Pancreas (tissue), 10 donors: ENCODE measurements around the gene ZNF775. TPM values are rescaled to one million over a fixed set of nuclear protein-coding genes. Genes with fewer than 3 reads are reported as not detected.

Experiments used
- ATAC-seq, 4 donors: fragments of 200-7000 bp; cut with Tn5 transposase; one replicate each; pipeline versions ENCODE4 v1.8.0 to v1.9.1; 2020; ENCODE audit warnings: mild to moderate bottlenecking in 4 of 4, moderate library complexity in 4 of 4
- DNase-seq, 6 donors: peaks; one replicate each; pipeline ENCODE4 v3.0.0-alpha.2; 2020
- FAIRE-seq: peaks from 2 replicates; lab custom pipeline; 2012; peaks lifted over from hg19 to GRCh38; lab: Jason Lieb, UNC
- H3K27ac ChIP-seq, 4 donors: fragments of 200-600 bp; sonication (generic); 1 replicate in 3 of 4; 2 replicates in 1 of 4; pipeline versions ENCODE4 v1.5.0 to v1.8.0; 2020
- H3K27me3 ChIP-seq, 4 donors: fragments of 200-600 bp; one replicate each; pipeline ENCODE4 v1.8.0; 2021
- H3K36me3 ChIP-seq, 3 donors: fragments of 200-600 bp; sonication (generic) in 1 of 3; one replicate each; pipeline versions ENCODE4 v1.5.0 to v1.8.0; 2020 to 2021
- H3K4me1 ChIP-seq, 3 donors: fragments of 200-600 bp; one replicate each; pipeline ENCODE4 v1.8.0; 2021
- H3K4me3 ChIP-seq, 4 donors: fragments of 200-600 bp; sonication (generic) in 2 of 4; one replicate each; pipeline versions ENCODE4 v1.5.0 to v1.8.0; 2020 to 2021
- H3K9me3 ChIP-seq, 4 donors: fragments of 200-600 bp; one replicate each; pipeline ENCODE4 v1.8.0; 2021
- CTCF ChIP-seq, 4 donors: fragments of 200-600 bp; sonication (generic) in 3 of 4; IDR thresholded peaks; one replicate each; pipeline versions ENCODE4 v1.5.0 to v1.8.0; 2021; ENCODE audit warnings: antibody characterized with exemption in 4 of 4
- WGBS, 2 donors: extraction: QIAGEN DNeasy Blood & Tissue Kit; methylation state at CpG; one replicate each; pipeline ENCODE4 v1.1.7; 2013; 5-methylcytosine and 5-hydroxymethylcytosine counted together
- intact Hi-C, 3 donors: fragments of 100-400 bp; cut with DNase I; formaldehyde crosslinking; loops; one replicate each; pipeline versions ENCODE4 v1.11.1 to v1.14.2; 2022
- polyA plus RNA-seq, 2 donors: library from polyadenylated mRNA; stranded (reverse); fragments of 200-250 nt; gene quantifications; one replicate each; pipeline ENCODE4 v1.2.3, GENCODE V29; 2013
- total RNA-seq, 6 donors: library from RNA; stranded (reverse); fragmentation: NEBNext Ultra II Directional in 4 of 6; extraction: Animal tissue kit (Norgen Biotek cat#: 25700) in 4 of 6; gene quantifications; one replicate each; pipeline versions ENCODE4 v1.2.1 to v1.2.4, GENCODE V29; 2021 to 2023
- donor health status: healthy with polysubstance abuse.
- donor health status: DM: no; HTN: no; CAD: no; lungs with moderate emphysema.
- donor health status: DM: no; HTN: no; CAD: no.
- donor health status: control.
- donor health status: control.
- donor health status: Bipolar disorder and iron deficiency.
- donor health status: DM: yes; HTN: yes; CAD: no.
- donor health status: DM: no; HTN: no; CAD: no.
- donor health status: DM: no; HTN: no; CAD: no.
- donor health status: DM: yes; HTN: yes; CAD: no.

Gene ZNF775
- total and polyA plus RNA-seq, 8 donors: 2.0 to 7.4 (median 2.9) TPM

GRCh38 chr7:150333659-150334058 lies 45.5 kb upstream of the ZNF775 start:
- H3K4me1 ChIP-seq: peaks cover 32 to 36% (median 34%) of the 10 kb centered on the region in 3 donors
- DNase-seq (no peak), FAIRE-seq (no peak), ATAC-seq (no peak)
- no peaks in the 10 kb centered on the region for H3K36me3 ChIP-seq
- 92 to 94% methylated on average over 10 of the region's 10 CpGs for whole genome bisulfite sequencing, 2 donors
- TF ChIP-seq CTCF (IDR thresholded peaks at IDR 0.05): no peak
- no peaks in the 10 kb centered on the region for H3K27me3 ChIP-seq
- intact Hi-C loops: no loop called here
- H3K4me3 ChIP-seq: no peak overlapping the region
- peak overlapping the region in 1 of 4 donors; percentile 89 for H3K27ac ChIP-seq
- H3K9me3 ChIP-seq: no peaks in the 10 kb centered on the region

GRCh38 chr7:150334108-150334507 lies 45.0 kb upstream of the ZNF775 start:
- Histone ChIP-seq H3K27ac (peak overlapping the region in 2 of 4 donors; percentile 86 to 89), H3K9me3 (no peaks in the 10 kb centered on the region), H3K4me3 (no peak overlapping the region), H3K36me3 (no peaks in the 10 kb centered on the region), H3K4me1 (peaks cover 33 to 37% (median 36%) of the 10 kb centered on the region in 3 donors), H3K27me3 (no peaks in the 10 kb centered on the region)
- FAIRE-seq: no peak
- intact Hi-C loops: no loop called here
- WGBS, 2 donors: 93 to 94% methylated on average over 8 of the region's 8 CpGs
- no peak for ATAC-seq
- DNase-seq: no peak
- TF ChIP-seq CTCF (IDR thresholded peaks at IDR 0.05): no peak

- DNase-seq (peak in 4 of 6 donors; percentile 64 to 67 (median 65)), ATAC-seq (peak; percentile 19 to 28 (median 22)), FAIRE-seq (no peak)
- H3K36me3 ChIP-seq: no peaks in the 10 kb centered on the region
- WGBS, 2 donors: 29 to 34% methylated on average over 7 of the region's 7 CpGs
- H3K9me3 ChIP-seq: no peaks in the 10 kb centered on the region
- intact Hi-C loops: no loop called here
- H3K27me3 ChIP-seq: no peaks in the 10 kb centered on the region
- no peak for TF ChIP-seq CTCF (IDR thresholded peaks at IDR 0.05)
- H3K4me3 ChIP-seq: no peak overlapping the region
- peak overlapping the region; percentile 61 to 89 (median 78) for H3K27ac ChIP-seq
- peaks cover 33 to 40% (median 36%) of the 10 kb centered on the region in 3 donors for H3K4me1 ChIP-seq
Measured at GRCh38 chr7:150335108-150335773, 43.9 kb upstream of the ZNF775 start.

GRCh38 chr7:150335774-150336112 lies 43.4 kb upstream of the ZNF775 start:
- H3K27me3 ChIP-seq: no peaks in the 10 kb centered on the region
- peak overlapping the region; percentile 61 to 89 (median 78) for H3K27ac ChIP-seq
- ATAC-seq (peak; percentile 44 to 60 (median 54)), FAIRE-seq (no peak), DNase-seq (peak; percentile 69 to 80 (median 76))
- no peak overlapping the region for H3K4me3 ChIP-seq
- TF ChIP-seq CTCF (IDR thresholded peaks at IDR 0.05): no peak
- intact Hi-C loops: no loop called here
- H3K9me3 ChIP-seq: no peaks in the 10 kb centered on the region
- 34 to 35% methylated on average over 6 of the region's 6 CpGs for WGBS, 2 donors
- no peaks in the 10 kb centered on the region for H3K36me3 ChIP-seq
- peaks cover 33 to 40% (median 36%) of the 10 kb centered on the region in 3 donors for H3K4me1 ChIP-seq

- Histone ChIP-seq H3K4me3 (no peak overlapping the region), H3K4me1 (peaks cover 33 to 40% (median 36%) of the 10 kb centered on the region in 3 donors), H3K36me3 (no peaks in the 10 kb centered on the region), H3K27ac (peak overlapping the region; percentile 61 to 89 (median 78)), H3K9me3 (no peaks in the 10 kb centered on the region), H3K27me3 (no peaks in the 10 kb centered on the region)
- FAIRE-seq (no peak), ATAC-seq (peak in 1 of 4 donors; percentile 9), DNase-seq (peak in 1 of 6 donors; percentile 71)
- intact Hi-C loops: no loop called here
- WGBS, 2 donors: 56 to 59% methylated on average over 14 of the region's 14 CpGs
- no peak for TF ChIP-seq CTCF (IDR thresholded peaks at IDR 0.05)
Measured at GRCh38 chr7:150336746-150337145, 42.4 kb upstream of the ZNF775 start.
